Measurements from ENCODE around the gene PIGA.

The PIGA gene, protein sequence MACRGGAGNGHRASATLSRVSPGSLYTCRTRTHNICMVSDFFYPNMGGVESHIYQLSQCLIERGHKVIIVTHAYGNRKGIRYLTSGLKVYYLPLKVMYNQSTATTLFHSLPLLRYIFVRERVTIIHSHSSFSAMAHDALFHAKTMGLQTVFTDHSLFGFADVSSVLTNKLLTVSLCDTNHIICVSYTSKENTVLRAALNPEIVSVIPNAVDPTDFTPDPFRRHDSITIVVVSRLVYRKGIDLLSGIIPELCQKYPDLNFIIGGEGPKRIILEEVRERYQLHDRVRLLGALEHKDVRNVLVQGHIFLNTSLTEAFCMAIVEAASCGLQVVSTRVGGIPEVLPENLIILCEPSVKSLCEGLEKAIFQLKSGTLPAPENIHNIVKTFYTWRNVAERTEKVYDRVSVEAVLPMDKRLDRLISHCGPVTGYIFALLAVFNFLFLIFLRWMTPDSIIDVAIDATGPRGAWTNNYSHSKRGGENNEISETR

DNA sequence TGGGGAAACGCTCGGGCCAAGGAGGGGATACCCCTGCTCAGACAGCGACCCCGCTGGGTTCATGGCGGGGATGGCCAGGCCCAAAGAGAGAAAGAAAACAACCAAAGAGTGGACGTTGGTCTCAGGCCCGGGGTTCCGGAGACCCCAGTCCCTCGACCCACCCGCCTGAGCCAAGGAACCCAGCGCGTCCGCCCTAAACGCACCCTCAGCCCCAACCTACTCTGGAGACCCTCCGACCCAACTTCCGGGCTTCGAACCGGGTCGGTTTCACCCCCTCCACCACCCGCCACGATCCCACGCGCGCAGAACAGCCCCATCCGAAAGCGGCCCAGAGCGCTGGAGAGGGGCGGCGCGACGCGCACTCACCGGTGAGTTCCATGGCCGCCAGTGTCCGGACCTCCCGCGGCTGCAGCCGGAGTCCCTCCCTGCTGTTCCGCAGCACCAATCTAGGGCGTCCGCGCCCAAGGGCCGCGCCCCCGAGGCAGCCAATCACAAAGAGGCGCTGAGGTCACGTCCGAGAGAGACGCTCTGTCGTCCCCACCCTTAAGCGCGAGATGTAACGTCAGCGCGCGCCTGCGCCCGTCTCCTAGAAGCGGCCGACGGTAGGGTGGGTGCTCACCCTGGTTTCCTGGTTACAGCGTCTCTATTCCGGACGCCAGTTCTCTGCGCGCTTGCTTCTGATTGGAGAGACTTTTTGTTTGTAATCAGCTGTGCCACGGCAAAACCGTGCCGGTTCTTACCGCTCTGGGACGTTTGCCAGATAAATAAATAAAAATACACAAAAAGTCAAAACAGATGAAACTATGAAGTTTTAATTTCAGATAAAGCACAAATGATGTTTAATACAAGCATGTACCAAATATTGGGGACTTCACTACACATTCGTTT, at the start of gene PIGA:
Gene PIGA, minus strand, starts transcription at position 389 of the 888 bp plus-strand sequence. CDS start 3,593 bp downstream, outside the sequence.
- Mint-ChIP-seq H3K27me3 (ENCODE audit: low read depth) (peaks cover 23% of the 10 kb centered on the region), H3K4me1 (ENCODE audit: low read depth) (peaks cover 9% of the 10 kb centered on the region), H3K36me3 (ENCODE audit: low read depth) (peaks cover 3% of the 10 kb centered on the region), H3K27ac (peak within 1 kb of the TSS; percentile 93), H3K9me3 (no peaks in the 10 kb centered on the region), H3K4me3 (peak within 1 kb of the TSS; percentile 87)

DNA sequence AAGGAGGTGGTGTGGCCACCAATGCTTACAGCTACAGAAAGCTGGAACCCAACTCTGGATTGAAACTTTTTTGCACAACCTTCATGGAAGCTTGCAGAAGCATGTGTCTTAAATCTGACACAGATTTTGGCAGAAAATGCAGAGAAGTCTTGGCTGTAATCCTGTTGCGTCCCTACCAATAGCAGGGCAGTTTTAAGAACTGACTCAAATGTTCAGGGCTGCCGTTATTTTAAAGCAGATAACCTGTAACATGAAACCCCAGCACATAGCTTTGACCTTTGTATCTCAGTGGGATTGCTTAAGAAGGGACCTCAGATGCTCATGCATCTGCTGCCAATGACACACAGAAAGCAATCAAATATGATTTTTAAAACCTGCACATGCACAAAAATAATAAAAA, 49.0 kb upstream of the PIGA start, which contains the start of gene VEGFD:
Gene VEGFD, minus strand, starts transcription at position 110 of the 400 bp plus-strand sequence. CDS start 467 bp downstream, outside the sequence.
- no peak within 1 kb of the TSS for H3K27ac Mint-ChIP-seq
- no peaks in the 10 kb centered on the region for H3K27me3 Mint-ChIP-seq (ENCODE audit: low read depth)
- H3K9me3 Mint-ChIP-seq, result no peaks in the 10 kb centered on the region
- no peaks in the 10 kb centered on the region for H3K36me3 Mint-ChIP-seq (ENCODE audit: low read depth)
- H3K4me3 Mint-ChIP-seq, result no peak within 1 kb of the TSS
- H3K4me1 Mint-ChIP-seq (ENCODE audit: low read depth), result no peaks in the 10 kb centered on the region

DNA sequence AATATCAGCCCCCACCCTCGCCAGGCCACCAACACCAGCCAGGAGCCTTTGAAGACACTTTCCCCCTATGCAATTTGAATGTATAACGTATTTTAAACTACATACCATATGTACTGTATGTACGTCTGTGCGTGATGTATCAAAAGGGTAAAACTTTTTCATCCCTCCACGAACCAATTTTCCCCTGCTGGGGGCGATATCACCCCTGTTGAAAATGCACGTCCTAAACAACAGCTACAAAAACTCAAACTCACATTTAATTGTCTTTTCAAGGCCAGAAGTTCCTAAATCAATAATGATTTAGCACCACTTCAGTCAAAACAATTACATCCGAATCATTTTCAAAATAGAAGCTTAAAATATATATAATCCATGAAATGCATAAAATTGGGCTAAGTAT, 47.5 kb upstream of the PIGA start:
- no peaks in the 10 kb centered on the region for H3K9me3 Mint-ChIP-seq
- H3K27me3 Mint-ChIP-seq (ENCODE audit: low read depth), result no peaks in the 10 kb centered on the region

DNA sequence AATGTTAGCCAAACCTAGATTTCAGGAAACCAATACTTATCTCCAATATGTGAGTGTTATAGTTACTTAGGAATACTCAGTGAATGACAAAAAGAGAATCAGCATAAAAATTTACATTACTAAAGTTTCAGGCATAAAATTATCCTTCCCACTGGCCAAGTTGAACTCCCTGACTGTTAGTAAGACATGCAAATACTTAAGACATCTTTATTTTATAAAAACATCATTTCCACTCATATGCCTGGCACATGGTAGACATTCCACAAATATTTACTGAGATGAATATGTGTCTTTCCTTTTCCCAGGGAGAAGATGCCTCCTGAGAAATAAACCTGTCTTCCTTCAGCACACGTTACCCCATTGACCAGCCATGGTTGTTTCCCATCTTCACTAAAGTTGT, 41.6 kb upstream of the PIGA start:
- H3K4me3 Mint-ChIP-seq, result no peak overlapping the region
- no peak overlapping the region for H3K27ac Mint-ChIP-seq
- no peaks in the 10 kb centered on the region for H3K4me1 Mint-ChIP-seq (ENCODE audit: low read depth)
- H3K9me3 Mint-ChIP-seq, result no peaks in the 10 kb centered on the region
- H3K27me3 Mint-ChIP-seq (ENCODE audit: low read depth), result peaks cover 4% of the 10 kb centered on the region
- H3K36me3 Mint-ChIP-seq (ENCODE audit: low read depth), result no peaks in the 10 kb centered on the region

More for the DNA sequence above, 47.5 kb upstream of the PIGA start:
- no peak overlapping the region for H3K27ac Mint-ChIP-seq
- H3K4me1 Mint-ChIP-seq (ENCODE audit: low read depth), result no peaks in the 10 kb centered on the region
- no peaks in the 10 kb centered on the region for H3K36me3 Mint-ChIP-seq (ENCODE audit: low read depth)
- H3K4me3 Mint-ChIP-seq, result no peak overlapping the region

DNA sequence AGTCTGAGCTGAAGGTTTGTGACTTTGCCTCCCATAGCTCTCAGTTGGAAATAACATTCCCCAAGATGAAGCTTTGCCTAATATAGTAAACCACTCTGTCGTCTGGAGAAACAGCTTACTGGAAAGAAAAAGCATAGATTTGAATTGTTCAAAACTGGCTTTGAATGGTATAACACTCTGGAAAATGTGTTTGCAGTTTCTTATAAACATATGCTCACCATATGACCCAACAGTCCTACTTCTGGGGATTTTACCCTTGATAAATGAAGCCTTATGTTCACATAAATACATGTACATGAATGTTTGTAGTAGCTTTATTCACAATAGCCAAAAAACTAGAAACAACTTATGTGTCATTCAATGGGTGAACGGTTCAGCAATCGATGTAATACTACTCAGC, 38.7 kb upstream of the PIGA start:
- no peaks in the 10 kb centered on the region for H3K4me1 Mint-ChIP-seq (ENCODE audit: low read depth)
- H3K36me3 Mint-ChIP-seq (ENCODE audit: low read depth), result no peaks in the 10 kb centered on the region

DNA sequence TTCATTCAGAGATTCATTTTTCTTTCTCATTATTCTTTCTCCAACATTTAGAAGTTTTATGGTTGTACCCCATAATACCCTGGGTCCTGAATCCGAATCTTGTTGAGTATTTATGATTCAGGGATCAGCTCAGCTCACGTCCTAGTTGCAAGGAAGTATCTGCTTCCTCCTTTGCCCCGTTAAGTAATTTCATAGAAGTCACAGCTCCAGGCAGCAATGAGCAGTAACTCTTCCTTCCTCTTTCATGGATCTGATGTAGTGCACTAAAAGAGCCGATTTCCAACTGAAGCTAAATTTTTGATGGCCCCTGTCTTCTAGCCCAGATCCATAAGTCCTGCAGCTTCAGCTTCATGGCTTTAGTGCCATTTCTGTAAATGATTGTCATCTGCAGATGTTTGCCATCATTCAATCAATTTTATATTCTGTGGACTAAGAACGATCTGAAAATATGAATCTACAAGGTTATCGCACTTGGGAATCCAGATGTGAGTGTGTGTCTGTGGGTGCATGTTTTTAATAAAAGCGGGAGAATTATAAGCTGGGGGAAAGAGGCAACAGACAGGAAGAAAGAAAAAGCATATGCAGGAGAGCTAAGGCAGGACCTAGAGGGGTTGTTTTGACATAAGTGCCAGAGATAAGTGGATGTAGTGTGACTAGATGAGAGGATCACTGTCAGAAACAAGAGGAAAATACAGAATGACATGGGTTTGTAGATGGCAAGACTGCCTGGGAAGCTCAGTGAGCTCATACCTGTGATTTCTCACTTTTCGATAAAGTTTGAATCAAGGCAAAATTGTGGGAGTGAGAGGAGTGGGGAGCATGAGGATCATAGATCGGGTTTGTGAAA, 31.4 kb upstream of the PIGA start:
- Mint-ChIP-seq H3K9me3 (no peaks in the 10 kb centered on the region), H3K4me3 (no peak overlapping the region), H3K4me1 (ENCODE audit: low read depth) (no peaks in the 10 kb centered on the region), H3K27me3 (ENCODE audit: low read depth) (peaks cover 19% of the 10 kb centered on the region), H3K36me3 (ENCODE audit: low read depth) (no peaks in the 10 kb centered on the region), H3K27ac (no peak overlapping the region)

More for the DNA sequence above, 38.7 kb upstream of the PIGA start:
- H3K27me3 Mint-ChIP-seq (ENCODE audit: low read depth), result peaks cover 4% of the 10 kb centered on the region
- no peaks in the 10 kb centered on the region for H3K9me3 Mint-ChIP-seq
- no peak overlapping the region for H3K4me3 Mint-ChIP-seq
- no peak overlapping the region for H3K27ac Mint-ChIP-seq

DNA sequence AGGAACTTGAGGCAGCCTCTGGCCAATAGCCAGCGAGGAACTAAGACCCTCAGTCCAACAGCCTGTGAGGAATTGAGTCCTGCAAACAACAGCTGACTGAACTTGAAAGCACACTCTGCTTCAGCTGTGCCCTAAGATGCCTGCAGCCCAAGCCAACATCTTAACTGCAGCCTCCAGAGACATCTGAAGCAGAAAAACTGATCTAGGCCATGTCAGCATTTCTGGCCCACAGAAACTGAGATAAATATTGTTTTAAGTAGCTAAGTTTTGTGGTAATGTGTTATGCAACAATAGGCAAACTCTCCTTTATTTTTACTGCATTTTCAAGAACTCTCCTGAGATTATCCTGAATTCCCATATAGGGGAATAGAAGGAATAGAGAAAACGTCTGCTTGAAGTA, 24.4 kb upstream of the PIGA start:
- Mint-ChIP-seq H3K27ac (no peak overlapping the region), H3K9me3 (no peaks in the 10 kb centered on the region), H3K4me1 (ENCODE audit: low read depth) (no peaks in the 10 kb centered on the region), H3K36me3 (ENCODE audit: low read depth) (no peaks in the 10 kb centered on the region), H3K4me3 (no peak overlapping the region), H3K27me3 (ENCODE audit: low read depth) (peaks cover 11% of the 10 kb centered on the region)

DNA sequence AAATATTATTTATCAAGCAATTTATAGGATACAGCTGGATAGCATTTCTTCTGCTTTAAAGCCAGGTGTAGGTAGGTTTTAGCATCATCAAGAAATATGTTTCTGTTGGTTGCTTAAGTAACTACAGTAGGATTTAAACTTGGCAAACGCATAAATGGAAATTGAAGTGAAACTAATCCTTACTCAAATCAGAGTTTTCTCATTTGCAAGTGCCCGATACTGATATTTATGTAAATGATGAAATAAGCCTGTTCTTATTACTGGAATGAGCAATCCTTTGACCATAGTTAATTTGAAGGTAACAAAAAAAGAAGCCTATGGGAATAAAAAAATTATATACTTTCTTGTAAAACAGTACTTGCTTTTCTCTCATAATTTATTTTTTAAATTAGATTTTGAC, 23.2 kb upstream of the PIGA start:
- H3K36me3 Mint-ChIP-seq (ENCODE audit: low read depth), result no peaks in the 10 kb centered on the region
- no peaks in the 10 kb centered on the region for H3K9me3 Mint-ChIP-seq
- H3K4me3 Mint-ChIP-seq, result no peak overlapping the region
- no peak overlapping the region for H3K27ac Mint-ChIP-seq
- H3K4me1 Mint-ChIP-seq (ENCODE audit: low read depth), result no peaks in the 10 kb centered on the region
- H3K27me3 Mint-ChIP-seq (ENCODE audit: low read depth), result peaks cover 6% of the 10 kb centered on the region

DNA sequence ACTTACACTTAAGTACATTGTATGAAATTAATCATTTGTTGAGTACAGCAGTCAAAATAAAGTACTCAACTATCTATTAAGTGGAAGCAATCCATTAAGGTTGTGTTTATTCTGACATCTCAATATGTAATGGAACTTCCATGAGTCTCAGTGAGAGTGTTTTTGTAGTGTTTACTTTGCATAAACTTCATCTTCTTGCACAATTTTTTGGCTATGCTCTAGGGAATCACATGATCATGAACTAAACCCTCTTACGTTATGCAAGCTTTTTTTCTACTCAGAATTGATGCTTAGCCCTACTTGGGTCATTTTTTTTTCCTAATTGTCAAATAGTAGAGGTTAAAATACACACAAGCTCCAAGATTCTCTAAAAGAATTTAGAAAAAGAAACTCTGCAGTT, 21.1 kb upstream of the PIGA start:
- H3K27ac Mint-ChIP-seq, result no peak overlapping the region
- no peaks in the 10 kb centered on the region for H3K9me3 Mint-ChIP-seq

DNA sequence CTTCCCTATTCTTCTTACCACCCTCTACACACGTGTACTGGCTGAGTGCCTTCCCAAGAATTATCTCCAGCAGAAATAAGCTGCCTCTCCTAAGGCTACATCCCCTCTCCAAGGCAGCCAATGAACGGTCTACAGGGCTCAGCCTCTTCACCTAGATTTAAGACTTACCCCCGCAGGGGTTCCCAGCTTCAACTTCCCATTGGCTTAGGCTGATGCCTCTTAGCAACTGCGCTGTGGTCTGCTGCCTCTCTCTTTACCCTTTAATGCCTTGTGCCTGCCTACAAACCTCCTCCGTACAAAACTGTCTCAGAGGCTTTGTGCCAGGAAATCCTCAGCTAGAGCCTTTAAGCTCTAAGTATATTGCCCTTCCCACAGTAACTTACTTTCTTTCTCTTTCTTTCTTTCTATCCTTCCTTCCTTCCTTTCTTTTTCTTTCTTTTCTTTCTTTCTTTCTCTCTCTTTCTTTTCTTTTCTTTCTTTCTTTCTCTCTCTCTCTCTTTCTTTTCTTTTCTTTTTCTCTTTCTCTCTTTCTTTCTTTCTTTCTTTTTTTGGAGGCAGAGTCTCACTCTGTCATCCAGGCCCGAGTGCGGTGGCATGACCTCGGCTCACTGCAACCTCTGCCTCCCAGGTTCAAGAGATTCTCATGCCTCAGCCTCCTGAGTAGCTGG, 15.1 kb upstream of the PIGA start:
- no peaks in the 10 kb centered on the region for H3K36me3 Mint-ChIP-seq (ENCODE audit: low read depth)
- no peaks in the 10 kb centered on the region for H3K9me3 Mint-ChIP-seq
- no peak overlapping the region for H3K27ac Mint-ChIP-seq
- no peak overlapping the region for H3K4me3 Mint-ChIP-seq
- peaks cover 7% of the 10 kb centered on the region for H3K4me1 Mint-ChIP-seq (ENCODE audit: low read depth)
- H3K27me3 Mint-ChIP-seq (ENCODE audit: low read depth), result peaks cover under 1% of the 10 kb centered on the region

More for the DNA sequence above, 21.1 kb upstream of the PIGA start:
- Mint-ChIP-seq H3K36me3 (ENCODE audit: low read depth) (no peaks in the 10 kb centered on the region), H3K4me3 (no peak overlapping the region), H3K27me3 (ENCODE audit: low read depth) (peaks cover 6% of the 10 kb centered on the region), H3K4me1 (ENCODE audit: low read depth) (no peaks in the 10 kb centered on the region)

DNA sequence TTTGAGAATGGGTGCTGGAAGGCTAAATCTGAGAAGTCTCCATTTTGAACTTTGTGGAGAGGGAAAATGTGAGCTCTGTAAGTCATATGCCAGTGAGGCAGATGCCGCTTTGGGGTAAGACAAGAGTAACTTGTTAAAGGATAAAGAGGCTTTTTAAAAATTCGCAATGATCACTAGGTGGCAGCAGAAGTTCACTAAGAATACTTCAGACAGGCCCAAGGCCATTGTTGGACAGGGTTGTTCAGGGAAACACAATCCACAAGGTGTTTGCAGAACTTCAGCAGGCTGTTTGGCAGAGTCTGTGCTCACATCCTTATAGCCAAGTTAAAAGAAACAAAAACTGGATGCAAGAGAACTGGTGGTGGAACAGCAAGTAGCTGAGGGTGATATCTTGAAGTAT, 13.7 kb upstream of the PIGA start:
- Mint-ChIP-seq H3K4me1 (ENCODE audit: low read depth) (peaks cover 7% of the 10 kb centered on the region), H3K27me3 (ENCODE audit: low read depth) (peaks cover 2% of the 10 kb centered on the region), H3K36me3 (ENCODE audit: low read depth) (no peaks in the 10 kb centered on the region), H3K9me3 (no peaks in the 10 kb centered on the region), H3K4me3 (no peak overlapping the region), H3K27ac (no peak overlapping the region)

DNA sequence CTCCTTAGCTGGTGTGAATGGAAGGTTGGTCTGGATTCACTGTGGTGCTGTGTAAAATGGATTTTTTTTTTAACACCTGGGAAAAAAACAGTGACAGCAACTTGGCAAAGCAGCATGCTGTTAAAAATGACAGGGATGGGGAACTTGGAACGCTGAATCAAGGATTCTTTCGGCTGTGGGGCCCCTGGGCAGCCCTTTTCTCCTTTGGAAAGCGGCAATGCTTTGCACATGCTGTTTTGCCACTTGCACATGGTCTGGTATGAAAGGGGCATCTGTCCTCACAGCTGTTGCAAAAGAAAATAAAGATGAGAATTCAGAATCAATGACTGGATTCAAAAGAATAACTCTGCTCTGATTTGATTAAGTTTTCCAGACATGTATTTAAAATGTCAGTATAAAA, 10.7 kb upstream of the PIGA start:
- Mint-ChIP-seq H3K9me3 (no peaks in the 10 kb centered on the region), H3K4me3 (no peak overlapping the region), H3K36me3 (ENCODE audit: low read depth) (no peaks in the 10 kb centered on the region), H3K27me3 (ENCODE audit: low read depth) (peaks cover 7% of the 10 kb centered on the region), H3K27ac (no peak overlapping the region), H3K4me1 (ENCODE audit: low read depth) (peaks cover 7% of the 10 kb centered on the region)

DNA sequence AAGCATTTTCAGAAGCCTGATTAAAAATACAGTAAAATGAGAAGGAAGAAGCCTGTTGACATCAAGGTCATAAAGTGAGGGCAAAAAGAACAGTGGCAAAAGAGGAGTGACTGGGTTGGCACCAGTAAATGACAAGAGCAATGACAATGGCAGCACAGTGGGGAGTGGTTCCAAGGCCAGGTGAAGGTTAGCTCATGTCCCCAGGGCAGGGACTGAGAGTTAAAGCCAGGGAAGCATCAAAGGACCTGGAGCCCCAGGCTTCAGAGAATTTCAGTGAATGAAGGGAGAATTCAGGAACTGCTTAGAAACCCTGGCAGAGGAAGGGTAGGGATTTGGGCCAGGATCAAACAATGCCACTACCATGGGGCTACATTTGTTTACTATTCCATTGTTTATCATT, 8.8 kb upstream of the PIGA start:
- Mint-ChIP-seq H3K4me3 (no peak overlapping the region), H3K27me3 (ENCODE audit: low read depth) (peaks cover 21% of the 10 kb centered on the region), H3K36me3 (ENCODE audit: low read depth) (no peaks in the 10 kb centered on the region), H3K27ac (no peak overlapping the region), H3K9me3 (no peaks in the 10 kb centered on the region), H3K4me1 (ENCODE audit: low read depth) (no peaks in the 10 kb centered on the region)
